K562 (cell line): ENCODE results near the gene PALLD. TPM values are rescaled to one million over a fixed set of nuclear protein-coding genes. Genes with fewer than 3 reads are reported as not detected.

Experiments used
- ATAC-seq: fragments of 200-7000 bp; cut with Tn5 transposase; 3 replicates; pipeline ENCODE4 v1.9.1; 2020; ENCODE audit warnings: moderate library complexity
- BruUV-seq: library from RNA; stranded (reverse); fragments of 400-500 nt; replicated peaks from 2 replicates; lab custom pipeline; 2021; lab: Mats Ljungman, UMichigan
- CTCF ChIA-PET: fragments of 300-600 bp; formaldehyde crosslinking; extraction: SDS; loops from one replicate; lab custom pipeline; 2021; ENCODE audit warnings: low intra/inter-chr PET ratio; lab: Yijun Ruan, JAX
- POLR2A ChIA-PET: fragments of 300-600, 350-650 bp; sonication (Branson Sonifier 250); formaldehyde crosslinking; extraction: SDS; loops from one replicate; lab custom pipeline; 2021; ENCODE audit warnings: antibody characterized with exemption, inconsistent platforms; lab: Yijun Ruan, JAX
- DNase-seq, 4 experiments: peaks; one replicate each; pipeline versions ENCODE4 v3.0.0 to v3.0.0-alpha.2; 2011 to 2018; ENCODE audit warnings: low spot score in 3 of 4, mixed read lengths in 3 of 4; ENCODE audit errors: extremely low read depth in 1 of 4
- FAIRE-seq: peaks from 2 replicates; lab custom pipeline; 2011; peaks lifted over from hg19 to GRCh38; lab: Jason Lieb, UNC
- H2AFZ ChIP-seq: 2 replicates; pipeline ENCODE4 v1.6.0; 2011; ENCODE audit warnings: low read depth, low read length, control low read depth, inconsistent platforms
- H3K27ac ChIP-seq: fragments of 200-600 bp; 3 replicates; pipeline ENCODE4 v1.8.0; 2011; ENCODE audit warnings: low read depth, mild to moderate bottlenecking, control low read depth, inconsistent platforms, low read length, moderate library complexity, mixed read lengths; ENCODE audit errors: extremely low read depth
- H3K27me3 ChIP-seq, 2 experiments: fragments of 300-600 bp in 1 of 2; 2 replicates in 1 of 2; 3 replicates in 1 of 2; pipeline versions ENCODE4 v1.6.0 to v1.8.0; 2011; ENCODE audit warnings: inconsistent platforms in 2 of 2, low read length in 2 of 2, mild to moderate bottlenecking in 1 of 2, mixed read lengths in 1 of 2, moderate library complexity in 1 of 2; ENCODE audit not compliant: control insufficient read depth in 2 of 2, insufficient read depth in 2 of 2
- H3K36me3 ChIP-seq: fragments of 300-600 bp; 3 replicates; pipeline ENCODE4 v1.8.0; 2011; ENCODE audit warnings: mild to moderate bottlenecking, low read length, inconsistent platforms; ENCODE audit not compliant: control insufficient read depth, insufficient read depth
- H3K4me1 ChIP-seq, 2 experiments: fragments of 200-600 bp in 1 of 2; replicated peaks in 1 of 2; 2 replicates in 1 of 2; 3 replicates in 1 of 2; pipeline versions ENCODE4 v1.5.1 to v1.8.0; 2011; ENCODE audit warnings: inconsistent platforms in 2 of 2, low read length in 2 of 2, mild to moderate bottlenecking in 1 of 2, mixed read lengths in 1 of 2, moderate library complexity in 1 of 2; ENCODE audit not compliant: control insufficient read depth in 2 of 2, insufficient read depth in 2 of 2
- H3K4me2 ChIP-seq: 2 replicates; pipeline ENCODE4 v1.6.1; 2011; ENCODE audit warnings: low read length, control low read depth, inconsistent platforms, mixed read lengths; ENCODE audit not compliant: insufficient read depth
- H3K4me3 ChIP-seq: fragments of 200-600 bp; sonication (generic), shearing (Covaris generic); 2 replicates; pipeline ENCODE4 v1.5.1; 2016; ENCODE audit warnings: control low read depth, inconsistent platforms
- H3K79me2 ChIP-seq: fragments of 200-600 bp; 3 replicates; pipeline ENCODE4 v1.8.0; 2011; ENCODE audit warnings: low read length, inconsistent platforms; ENCODE audit not compliant: control insufficient read depth, insufficient read depth
- H3K9ac ChIP-seq, 2 experiments: 2 replicates each; pipeline versions ENCODE4 v1.6.0 to v1.6.1; 2011; ENCODE audit warnings: low read depth in 2 of 2, low read length in 2 of 2, control low read depth in 1 of 2, inconsistent platforms in 1 of 2, mild to moderate bottlenecking in 1 of 2, mixed read lengths in 1 of 2; ENCODE audit not compliant: insufficient read depth in 1 of 2
- H3K9me1 ChIP-seq: one replicate; pipeline ENCODE4 v1.6.0; 2011; ENCODE audit warnings: inconsistent platforms, mild to moderate bottlenecking, low read length, moderate library complexity; ENCODE audit not compliant: control insufficient read depth, insufficient read depth
- H3K9me3 ChIP-seq: replicated peaks from 2 replicates; pipeline ENCODE4 v1.5.1; 2011; ENCODE audit warnings: low read depth, low read length, inconsistent platforms; ENCODE audit not compliant: control insufficient read depth, insufficient read depth
- H4K20me1 ChIP-seq: replicated peaks from 2 replicates; pipeline ENCODE4 v1.6.1; 2011; ENCODE audit warnings: low read length, inconsistent platforms, mixed read lengths; ENCODE audit not compliant: control insufficient read depth, insufficient read depth
- DNMT1 ChIP-seq: fragments of 450-650 bp; IDR thresholded peaks from 2 replicates; pipeline ENCODE4 v1.6.1; 2016; ENCODE audit warnings: antibody characterized with exemption, mild to moderate bottlenecking
- MITF ChIP-seq: IDR thresholded peaks from 2 replicates; pipeline ENCODE4 v1.6.1; 2014; ENCODE audit warnings: antibody characterized with exemption
- NFE2 ChIP-seq: IDR thresholded peaks from 2 replicates; pipeline ENCODE4 v1.6.1; 2014; ENCODE audit warnings: antibody characterized with exemption, low read depth
- SIN3A ChIP-seq, 2 experiments: fragments of 150-350 bp in 1 of 2; IDR thresholded peaks; 2 replicates each; pipeline ENCODE4 v1.6.1; 2011 to 2016; ENCODE audit warnings: borderline replicate concordance in 2 of 2, low read depth in 2 of 2, low read length in 2 of 2, mild to moderate bottlenecking in 2 of 2, moderate library complexity in 2 of 2; ENCODE audit not compliant: control insufficient read depth in 1 of 2
- SMARCC2 ChIP-seq: fragments of 450-650 bp; IDR thresholded peaks from 2 replicates; pipeline ENCODE4 v1.6.1; 2017; ENCODE audit warnings: antibody characterized with exemption, moderate library complexity, mild to moderate bottlenecking, low read depth
- THRA ChIP-seq: fragments of 450-650 bp; IDR thresholded peaks from 2 replicates; pipeline ENCODE4 v1.6.1; 2017; ENCODE audit warnings: mild to moderate bottlenecking, moderate library complexity
- TRIM28 ChIP-seq: fragments of 450-650 bp; IDR thresholded peaks from 2 replicates; pipeline ENCODE4 v1.6.1; 2017
- ZBTB5 ChIP-seq: fragments of 450-650 bp; IDR thresholded peaks from 2 replicates; pipeline ENCODE4 v1.6.1; 2017; ENCODE audit warnings: antibody characterized with exemption
- WGBS: fragments of 100-300 bp; shearing (Covaris generic); methylation state at CpG from one replicate; pipeline ENCODE4 v1.1.6; 2016; ENCODE audit warnings: low coverage, mixed read lengths; ENCODE audit not compliant: insufficient coverage; ENCODE audit errors: missing lambda C conversion rate; 5-methylcytosine and 5-hydroxymethylcytosine counted together
- in situ Hi-C: fragments of 300-500 bp; cut with MboI; formaldehyde crosslinking; loops from 4 replicates; pipeline ENCODE4 v1.15.0; 2018; ENCODE audit warnings: inconsistent platforms, mixed read lengths
- intact Hi-C: fragments of 100-400 bp; cut with micrococcal nuclease; formaldehyde crosslinking; loops from 2 replicates; pipeline ENCODE4 v1.14.2; 2022
- polyA plus RNA-seq, 8 experiments: library from polyadenylated mRNA; depleted of rRNA in 4 of 8; stranded (reverse) in 5 of 8; unstranded in 3 of 8; fragments of >200 nt; fragmentation: Nextera tagmentation in 2 of 8; fragmentation: Illumina TruSeq in 1 of 8; extraction: Ambion mirVana in 2 of 8; extraction: Trizol in 1 of 8; gene quantifications; 2 replicates each; pipeline versions ENCODE4 v1.2.1 to v1.2.3, GENCODE V29; 2011 to 2014; ENCODE audit warnings: inconsistent platforms in 1 of 8, missing spikeins in 1 of 8
- total RNA-seq, 7 experiments: library from RNA; depleted of rRNA in 6 of 7; stranded (reverse); fragments of >200 nt in 6 of 7; fragmentation: Illumina TruSeq in 2 of 7; extraction: Trizol in 2 of 7; gene quantifications; 2 replicates each; pipeline versions ENCODE4 v1.2.1 to v1.2.3, GENCODE V29; 2011 to 2021; ENCODE audit warnings: low replicate concordance in 1 of 7

The PALLD gene
- total and polyA plus RNA-seq, 9 of the 15 experiments (the other 6 are each of a cell fraction or from before 2014, with no cell fraction given), result 0.01 to 0.35 (median 0.06) TPM; not detected in 3

GRCh38 chr4:168787334-168787733, 290.5 kb downstream of the PALLD start:
- DNase-seq (no peak), ATAC-seq (no peak), FAIRE-seq (no peak)
- Histone ChIP-seq H3K79me2 (no peaks in the 10 kb centered on the region), H4K20me1 (no peaks in the 10 kb centered on the region), H3K4me3 (no peak overlapping the region), H3K27me3 (peaks cover 0 to 6% of the 10 kb centered on the region in 2 experiments; a peak in 1 of 5 replicates), H3K9me3 (no peaks in the 10 kb centered on the region), H3K36me3 (no peaks in the 10 kb centered on the region), H2AFZ (no peak overlapping the region), H3K9ac (no peak overlapping the region), H3K4me2 (no peak overlapping the region), H3K4me1 (no peaks in the 10 kb centered on the region), H3K27ac (no peak overlapping the region), H3K9me1 (no peaks in the 10 kb centered on the region)
- 0% methylated on average over 1 of the region's 1 CpG for WGBS
- TF ChIP-seq SIN3A (IDR thresholded peaks at IDR 0.05; ENCODE audit: borderline replicate concordance in 2 of 2, control insufficient read depth in 1 of 2, low read depth in 2 of 2, low read length in 2 of 2) (no peak), DNMT1 (no peak), TRIM28 (no peak), ZBTB5 (no peak), SMARCC2 (no peak), NFE2 (no peak), MITF (no peak), THRA (no peak)
- CTCF ChIA-PET, result no interaction called here
- intact Hi-C loops (no loop called here), in situ Hi-C loops (no loop called here)
- POLR2A ChIA-PET, result no interaction called here
- no TSS peak for BruUV-seq
